GM12872 (cell line): ENCODE results near the gene CAV3.

Experiments
- CTCF ChIP-seq: IDR thresholded peaks from 3 replicates; pipeline ENCODE4 v1.5.1; 2011; ENCODE audit warnings: low read depth, mild to moderate bottlenecking, low read length, moderate library complexity; ENCODE audit not compliant: insufficient read depth

The CAV3 gene

GRCh38 chr3:8760506-8760905 lies 26.9 kb downstream of the CAV3 start:
- no peak for TF ChIP-seq CTCF

- TF ChIP-seq CTCF: no peak
Measured at GRCh38 chr3:8761866-8762265, 28.3 kb downstream of the CAV3 start.

- no peak for TF ChIP-seq CTCF
Measured at GRCh38 chr3:8762607-8763377, 29.2 kb downstream of the CAV3 start.

GRCh38 chr3:8764528-8764927 lies 30.9 kb downstream of the CAV3 start:
- no peak for TF ChIP-seq CTCF

- no peak for TF ChIP-seq CTCF
Measured at GRCh38 chr3:8765528-8765927, 31.9 kb downstream of the CAV3 start.

GRCh38 chr3:8766148-8766547 lies 32.5 kb downstream of the CAV3 start:
- TF ChIP-seq CTCF: no peak

- TF ChIP-seq CTCF: no peak
Measured at GRCh38 chr3:8767256-8767666, 33.7 kb downstream of the CAV3 start.
